Breast epithelium (tissue), 3 donors: ENCODE measurements around the gene MYLK.

ENCODE experiments used
- POLR2A ChIP-seq: fragments of 450-650 bp; IDR thresholded peaks from one replicate; pipeline ENCODE4 v1.6.1; 2016; ENCODE audit warnings: antibody characterized with exemption, mild to moderate bottlenecking, moderate library complexity
- POLR2AphosphoS5 ChIP-seq, 3 donors: sonication (generic); formaldehyde crosslinking; IDR thresholded peaks; one replicate each; pipeline ENCODE4 v1.6.1; 2017; ENCODE audit warnings: antibody characterized with exemption in 3 of 3
- TF ChIP-seq, protein P1 (sequence below), 3 donors: fragments of 450-650 bp; IDR thresholded peaks; one replicate each; pipeline ENCODE4 v1.5.1; 2016 to 2017; ENCODE audit warnings: antibody characterized with exemption in 3 of 3, mild to moderate bottlenecking in 3 of 3, moderate library complexity in 3 of 3

DNA sequence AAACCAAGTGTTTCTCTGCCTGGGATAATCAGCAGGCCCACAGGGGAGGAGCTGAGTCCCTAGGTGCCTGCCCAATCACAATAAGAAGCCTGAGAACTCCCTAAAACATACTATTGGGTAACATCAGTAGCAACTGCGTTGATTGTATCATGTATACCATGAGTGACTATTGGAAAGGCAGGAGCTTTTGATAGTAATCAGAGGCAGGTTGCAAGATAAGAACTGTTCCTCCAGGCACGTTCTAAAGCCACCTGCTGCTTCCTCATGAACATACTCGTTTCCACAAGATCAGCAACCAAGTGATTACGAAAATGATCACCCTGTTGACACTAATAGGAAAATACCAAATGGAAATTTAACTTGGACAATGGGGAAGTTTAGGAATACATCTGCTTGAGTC lies 6.7 kb downstream of the MYLK start:
- TF ChIP-seq, protein P1, sequence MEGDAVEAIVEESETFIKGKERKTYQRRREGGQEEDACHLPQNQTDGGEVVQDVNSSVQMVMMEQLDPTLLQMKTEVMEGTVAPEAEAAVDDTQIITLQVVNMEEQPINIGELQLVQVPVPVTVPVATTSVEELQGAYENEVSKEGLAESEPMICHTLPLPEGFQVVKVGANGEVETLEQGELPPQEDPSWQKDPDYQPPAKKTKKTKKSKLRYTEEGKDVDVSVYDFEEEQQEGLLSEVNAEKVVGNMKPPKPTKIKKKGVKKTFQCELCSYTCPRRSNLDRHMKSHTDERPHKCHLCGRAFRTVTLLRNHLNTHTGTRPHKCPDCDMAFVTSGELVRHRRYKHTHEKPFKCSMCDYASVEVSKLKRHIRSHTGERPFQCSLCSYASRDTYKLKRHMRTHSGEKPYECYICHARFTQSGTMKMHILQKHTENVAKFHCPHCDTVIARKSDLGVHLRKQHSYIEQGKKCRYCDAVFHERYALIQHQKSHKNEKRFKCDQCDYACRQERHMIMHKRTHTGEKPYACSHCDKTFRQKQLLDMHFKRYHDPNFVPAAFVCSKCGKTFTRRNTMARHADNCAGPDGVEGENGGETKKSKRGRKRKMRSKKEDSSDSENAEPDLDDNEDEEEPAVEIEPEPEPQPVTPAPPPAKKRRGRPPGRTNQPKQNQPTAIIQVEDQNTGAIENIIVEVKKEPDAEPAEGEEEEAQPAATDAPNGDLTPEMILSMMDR (IDR thresholded peaks at IDR 0.05) = no peak
- TF ChIP-seq POLR2A = no peak
- TF ChIP-seq POLR2AphosphoS5 (IDR thresholded peaks at IDR 0.05) = no peak
